ENCODE measurements around the gene C20orf204.

Gene C20orf204

DNA sequence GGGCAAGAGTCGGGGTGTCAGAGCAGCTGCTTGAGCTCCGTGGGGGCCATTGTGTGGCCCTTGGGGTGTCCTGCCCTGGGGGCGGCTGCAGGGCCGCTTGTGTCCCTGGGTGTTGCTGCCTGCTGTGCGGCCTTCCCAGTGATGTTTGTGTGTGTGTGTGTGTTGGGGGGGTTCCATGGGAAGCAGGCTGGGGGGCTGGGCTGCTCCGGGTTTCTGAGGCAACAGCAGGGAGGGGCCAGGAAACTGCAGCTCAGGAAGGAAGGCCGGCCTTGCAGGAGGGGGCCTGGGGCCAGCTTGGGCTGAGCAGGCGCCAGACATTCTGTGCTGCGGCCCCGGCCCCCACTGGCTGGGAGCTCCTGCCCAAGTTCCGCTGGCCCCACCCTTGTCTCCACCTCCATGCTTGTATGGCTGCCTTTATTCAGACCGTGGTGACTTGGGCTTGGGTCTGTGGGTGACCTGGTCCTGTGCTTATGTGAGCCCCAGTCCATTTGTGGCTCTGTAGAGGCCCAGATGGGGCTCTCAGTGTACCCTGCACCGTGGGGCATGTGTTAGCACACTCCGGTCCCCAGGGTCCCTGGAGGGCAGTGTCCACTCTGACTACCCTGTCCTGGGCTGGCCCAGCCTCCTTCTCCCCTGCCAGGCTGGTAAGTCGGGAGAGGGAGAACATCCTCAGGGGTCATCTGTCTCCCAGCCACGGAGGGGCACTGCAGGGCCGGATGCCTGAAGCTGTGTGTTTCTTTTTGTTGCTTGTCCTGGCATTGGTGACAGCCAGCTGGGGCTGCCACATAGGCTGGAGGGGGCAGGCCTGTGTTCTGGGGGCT, 18.1 kb downstream of the C20orf204 start:
- Histone ChIP-seq H3K27me3 (ENCODE audit: insufficient read depth, low read depth) (peaks cover 43% of the 10 kb centered on the region), H3K4me2 (no peak overlapping the region), H3K4me3 (IDR thresholded peaks at IDR 0.05; ENCODE audit: insufficient read depth, low read depth, low read length) (no peak overlapping the region), H3K79me2 (ENCODE audit: insufficient read depth, low read depth) (no peaks in the 10 kb centered on the region), H3K9ac (no peak overlapping the region), H3K36me3 (ENCODE audit: insufficient read depth) (no peaks in the 10 kb centered on the region), H3K4me1 (ENCODE audit: low read depth, poor library complexity, severe bottlenecking) (peaks cover 34% of the 10 kb centered on the region), H2AFZ (ENCODE audit: low read depth) (no peak overlapping the region), H3K27ac (no peak overlapping the region), H4K20me1 (ENCODE audit: insufficient read depth) (no peaks in the 10 kb centered on the region)
- TF ChIP-seq, protein P1, sequence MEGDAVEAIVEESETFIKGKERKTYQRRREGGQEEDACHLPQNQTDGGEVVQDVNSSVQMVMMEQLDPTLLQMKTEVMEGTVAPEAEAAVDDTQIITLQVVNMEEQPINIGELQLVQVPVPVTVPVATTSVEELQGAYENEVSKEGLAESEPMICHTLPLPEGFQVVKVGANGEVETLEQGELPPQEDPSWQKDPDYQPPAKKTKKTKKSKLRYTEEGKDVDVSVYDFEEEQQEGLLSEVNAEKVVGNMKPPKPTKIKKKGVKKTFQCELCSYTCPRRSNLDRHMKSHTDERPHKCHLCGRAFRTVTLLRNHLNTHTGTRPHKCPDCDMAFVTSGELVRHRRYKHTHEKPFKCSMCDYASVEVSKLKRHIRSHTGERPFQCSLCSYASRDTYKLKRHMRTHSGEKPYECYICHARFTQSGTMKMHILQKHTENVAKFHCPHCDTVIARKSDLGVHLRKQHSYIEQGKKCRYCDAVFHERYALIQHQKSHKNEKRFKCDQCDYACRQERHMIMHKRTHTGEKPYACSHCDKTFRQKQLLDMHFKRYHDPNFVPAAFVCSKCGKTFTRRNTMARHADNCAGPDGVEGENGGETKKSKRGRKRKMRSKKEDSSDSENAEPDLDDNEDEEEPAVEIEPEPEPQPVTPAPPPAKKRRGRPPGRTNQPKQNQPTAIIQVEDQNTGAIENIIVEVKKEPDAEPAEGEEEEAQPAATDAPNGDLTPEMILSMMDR (conservative IDR thresholded peaks at IDR 0.05; ENCODE audit: low read depth, low read length) = no peak

DNA sequence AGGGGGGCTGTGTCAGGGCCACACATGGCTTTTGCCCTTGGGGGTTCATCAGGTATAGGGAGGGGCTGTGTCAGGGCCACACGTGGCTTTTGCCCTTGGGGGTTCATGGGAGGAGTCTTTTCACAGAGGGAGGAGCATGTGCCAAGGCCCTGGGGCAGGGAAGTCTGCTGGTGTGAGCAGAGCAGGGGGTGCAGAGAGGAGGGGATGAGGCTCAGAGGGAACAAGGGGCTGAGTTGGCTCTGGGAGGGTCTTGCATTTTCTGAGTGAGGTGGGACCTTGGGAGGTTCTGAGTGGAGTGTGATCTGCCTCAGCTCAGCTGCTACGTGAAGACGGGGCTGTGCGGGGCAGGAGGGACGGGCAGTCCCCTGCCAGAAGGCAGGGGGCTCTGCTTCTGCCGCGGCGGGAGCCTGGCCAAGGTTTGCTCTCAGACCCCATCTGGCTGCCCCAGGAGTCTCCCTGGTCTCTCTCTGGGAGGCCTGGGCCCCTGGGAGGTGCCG, 19.5 kb downstream of the C20orf204 start:
- peaks cover 45% of the 10 kb centered on the region for H3K27me3 ChIP-seq (ENCODE audit: insufficient read depth, low read depth)

GRCh38 chr20:64055893-64056638, 20.1 kb downstream of the C20orf204 start:
- Histone ChIP-seq H4K20me1 (ENCODE audit: insufficient read depth) (no peaks in the 10 kb centered on the region), H3K27ac (no peak overlapping the region), H3K36me3 (ENCODE audit: insufficient read depth) (no peaks in the 10 kb centered on the region), H3K4me2 (no peak overlapping the region), H3K27me3 (ENCODE audit: insufficient read depth, low read depth) (peaks cover 39% of the 10 kb centered on the region), H3K4me1 (ENCODE audit: low read depth, poor library complexity, severe bottlenecking) (peaks cover 34% of the 10 kb centered on the region), H3K4me3 (IDR thresholded peaks at IDR 0.05; ENCODE audit: insufficient read depth, low read depth, low read length) (no peak overlapping the region), H3K79me2 (ENCODE audit: insufficient read depth, low read depth) (no peaks in the 10 kb centered on the region), H2AFZ (ENCODE audit: low read depth) (no peak overlapping the region), H3K9ac (no peak overlapping the region)
- TF ChIP-seq, protein P1 (conservative IDR thresholded peaks at IDR 0.05; ENCODE audit: low read depth, low read length) = no peak

More for the DNA sequence above, 19.5 kb downstream of the C20orf204 start:
- Histone ChIP-seq H4K20me1 (ENCODE audit: insufficient read depth) (no peaks in the 10 kb centered on the region), H3K27ac (no peak overlapping the region), H3K4me2 (no peak overlapping the region), H3K36me3 (ENCODE audit: insufficient read depth) (no peaks in the 10 kb centered on the region), H3K4me3 (IDR thresholded peaks at IDR 0.05; ENCODE audit: insufficient read depth, low read depth, low read length) (no peak overlapping the region), H2AFZ (ENCODE audit: low read depth) (no peak overlapping the region), H3K79me2 (ENCODE audit: insufficient read depth, low read depth) (no peaks in the 10 kb centered on the region), H3K4me1 (ENCODE audit: low read depth, poor library complexity, severe bottlenecking) (peaks cover 34% of the 10 kb centered on the region), H3K9ac (no peak overlapping the region)
- TF ChIP-seq, protein P1 (conservative IDR thresholded peaks at IDR 0.05; ENCODE audit: low read depth, low read length) = no peak

DNA sequence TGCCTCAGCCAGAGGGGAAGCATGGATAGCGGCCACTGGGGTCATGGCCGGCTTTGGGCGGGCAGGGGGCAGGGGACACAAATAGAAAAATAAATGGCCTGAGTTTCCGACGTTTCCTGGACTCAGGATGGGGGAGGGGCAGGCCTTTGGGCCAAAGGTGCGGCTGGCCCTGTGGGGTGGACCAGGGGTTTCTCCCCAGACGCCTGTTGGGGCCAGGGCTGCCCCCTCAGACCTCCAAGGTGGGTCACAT, 20.6 kb downstream of the C20orf204 start:
- Histone ChIP-seq H3K27me3 (ENCODE audit: insufficient read depth, low read depth) (peaks cover 34% of the 10 kb centered on the region), H3K4me2 (no peak overlapping the region), H3K9ac (no peak overlapping the region), H3K4me3 (IDR thresholded peaks at IDR 0.05; ENCODE audit: insufficient read depth, low read depth, low read length) (no peak overlapping the region), H2AFZ (ENCODE audit: low read depth) (no peak overlapping the region), H3K36me3 (ENCODE audit: insufficient read depth) (no peaks in the 10 kb centered on the region), H4K20me1 (ENCODE audit: insufficient read depth) (no peaks in the 10 kb centered on the region), H3K27ac (no peak overlapping the region), H3K4me1 (ENCODE audit: low read depth, poor library complexity, severe bottlenecking) (peaks cover 34% of the 10 kb centered on the region), H3K79me2 (ENCODE audit: insufficient read depth, low read depth) (no peaks in the 10 kb centered on the region)
- TF ChIP-seq, protein P1 (conservative IDR thresholded peaks at IDR 0.05; ENCODE audit: low read depth, low read length) = no peak
